Measurements from ENCODE around the gene GSKIP. TPM values are rescaled to one million over a fixed set of nuclear protein-coding genes. Genes with fewer than 3 reads are reported as not detected.

GSKIP gene
- total and polyA plus RNA-seq, 5 donors from 2014 or later: 10.9 to 56.4 (median 38.1) TPM

GRCh38 chr14:96362071-96362964, 1.0 kb upstream of the GSKIP start:
- peak; percentile 31 to 46 for ATAC-seq (ENCODE audit: low read depth in 2 of 2)
- Mint-ChIP-seq H3K36me3 (peaks cover 7% of the 10 kb centered on the region), H3K27ac (peak overlapping the region; percentile 63 to 99 (median 89)), H3K27me3 (no peaks in the 10 kb centered on the region), H3K4me1 (peaks cover 23 to 72% (median 60%) of the 10 kb centered on the region in 4 donors), H3K4me3 (peak overlapping the region; percentile 90 to 99 (median 95)), H3K9me3 (no peaks in the 10 kb centered on the region)
- H3K4me1 ChIP-seq (ENCODE audit: control insufficient read depth, insufficient read depth, low read length, poor library complexity, severe bottlenecking): peaks cover 49% of the 10 kb centered on the region
- H3K27ac ChIP-seq (ENCODE audit: insufficient read depth, low read length, poor library complexity, severe bottlenecking): peak overlapping the region; percentile 96
- no peaks in the 10 kb centered on the region for H3K27me3 ChIP-seq (ENCODE audit: control insufficient read depth, insufficient read depth, low read length)
- DNase-seq: peak; percentile 53 to 88 (median 80)
- peak overlapping the region; percentile 95 for H3K4me3 ChIP-seq (ENCODE audit: low read depth, low read length)
- H3K9me3 ChIP-seq (ENCODE audit: control insufficient read depth in 2 of 2, low read length in 2 of 2): no peaks in the 10 kb centered on the region
- H3K36me3 ChIP-seq (ENCODE audit: control insufficient read depth, insufficient read depth, low read length): no peaks in the 10 kb centered on the region

GRCh38 chr14:96363751-96364336, 518 bp downstream of the GSKIP start:
- Histone ChIP-seq H3K36me3 (ENCODE audit: control insufficient read depth, insufficient read depth, low read length) (no peaks in the 10 kb centered on the region), H3K27ac (ENCODE audit: insufficient read depth, low read length, poor library complexity, severe bottlenecking) (peak overlapping the region; percentile 96), H3K27me3 (ENCODE audit: control insufficient read depth, insufficient read depth, low read length) (no peaks in the 10 kb centered on the region), H3K9me3 (ENCODE audit: control insufficient read depth in 2 of 2, low read length in 2 of 2) (no peaks in the 10 kb centered on the region), H3K4me3 (ENCODE audit: low read depth, low read length) (peak overlapping the region; percentile 87), H3K4me1 (ENCODE audit: control insufficient read depth, insufficient read depth, low read length, poor library complexity, severe bottlenecking) (peaks cover 49% of the 10 kb centered on the region)
- peak in 1 of 3 donors; percentile 67 for DNase-seq
- Mint-ChIP-seq H3K4me3 (peak overlapping the region; percentile 90 to 95 (median 92)), H3K4me1 (peaks cover 18 to 70% (median 59%) of the 10 kb centered on the region in 4 donors), H3K27me3 (no peaks in the 10 kb centered on the region), H3K36me3 (peaks cover 8% of the 10 kb centered on the region), H3K9me3 (peaks cover 0 to 2% (median 0%) of the 10 kb centered on the region in 7 donors), H3K27ac (peak overlapping the region; percentile 79 to 90 (median 88))
- peak; percentile 5 to 7 for ATAC-seq (ENCODE audit: low read depth in 2 of 2)

- H3K9me3 ChIP-seq (ENCODE audit: control insufficient read depth in 2 of 2, low read length in 2 of 2): no peaks in the 10 kb centered on the region
- H3K27ac ChIP-seq (ENCODE audit: insufficient read depth, low read length, poor library complexity, severe bottlenecking): no peak overlapping the region
- H3K36me3 Mint-ChIP-seq: peaks cover 11% of the 10 kb centered on the region
- H3K4me1 Mint-ChIP-seq: peaks cover 19 to 70% (median 57%) of the 10 kb centered on the region in 4 donors
- H3K36me3 ChIP-seq (ENCODE audit: control insufficient read depth, insufficient read depth, low read length): no peaks in the 10 kb centered on the region
- H3K27ac Mint-ChIP-seq: peak overlapping the region in 1 of 3 donors; percentile 88
- no peaks in the 10 kb centered on the region for H3K27me3 Mint-ChIP-seq
- no peaks in the 10 kb centered on the region for H3K27me3 ChIP-seq (ENCODE audit: control insufficient read depth, insufficient read depth, low read length)
- H3K4me3 ChIP-seq (ENCODE audit: low read depth, low read length): peak overlapping the region; percentile 87
- H3K4me3 Mint-ChIP-seq: peak overlapping the region; percentile 90 to 95 (median 92)
- DNase-seq: no peak
- peaks cover 43% of the 10 kb centered on the region for H3K4me1 ChIP-seq (ENCODE audit: control insufficient read depth, insufficient read depth, low read length, poor library complexity, severe bottlenecking)
- peaks cover 0 to 5% (median 0%) of the 10 kb centered on the region in 7 donors for H3K9me3 Mint-ChIP-seq
- ATAC-seq (ENCODE audit: low read depth in 2 of 2): no peak
Measured at GRCh38 chr14:96364962-96365361, 1.6 kb downstream of the GSKIP start.

GRCh38 chr14:96368534-96368933, 5.2 kb downstream of the GSKIP start:
- Histone ChIP-seq H3K4me3 (ENCODE audit: low read depth, low read length) (no peak overlapping the region), H3K4me1 (ENCODE audit: control insufficient read depth, insufficient read depth, low read length, poor library complexity, severe bottlenecking) (peaks cover 20% of the 10 kb centered on the region), H3K36me3 (ENCODE audit: control insufficient read depth, insufficient read depth, low read length) (no peaks in the 10 kb centered on the region), H3K9me3 (ENCODE audit: control insufficient read depth in 2 of 2, low read length in 2 of 2) (no peaks in the 10 kb centered on the region), H3K27me3 (ENCODE audit: control insufficient read depth, insufficient read depth, low read length) (no peaks in the 10 kb centered on the region), H3K27ac (ENCODE audit: insufficient read depth, low read length, poor library complexity, severe bottlenecking) (no peak overlapping the region)
- peak overlapping the region in 1 of 3 donors; percentile 76 for H3K27ac Mint-ChIP-seq
- H3K27me3 Mint-ChIP-seq: no peaks in the 10 kb centered on the region
- peaks cover 3 to 62% (median 43%) of the 10 kb centered on the region in 4 donors for H3K4me1 Mint-ChIP-seq
- peaks cover 0 to 5% (median 0%) of the 10 kb centered on the region in 7 donors for H3K9me3 Mint-ChIP-seq
- no peak for ATAC-seq (ENCODE audit: low read depth in 2 of 2)
- peaks cover 11% of the 10 kb centered on the region for H3K36me3 Mint-ChIP-seq
- DNase-seq: no peak
- peak overlapping the region in 1 of 4 donors; percentile 51 for H3K4me3 Mint-ChIP-seq

- no peaks in the 10 kb centered on the region for H3K36me3 ChIP-seq (ENCODE audit: control insufficient read depth, insufficient read depth, low read length)
- ATAC-seq (ENCODE audit: low read depth in 2 of 2): no peak
- H3K9me3 ChIP-seq (ENCODE audit: control insufficient read depth in 2 of 2, low read length in 2 of 2): no peaks in the 10 kb centered on the region
- H3K27ac ChIP-seq (ENCODE audit: insufficient read depth, low read length, poor library complexity, severe bottlenecking): no peak overlapping the region
- Mint-ChIP-seq H3K27ac (peak overlapping the region in 1 of 3 donors; percentile 15), H3K4me1 (peaks cover 3 to 46% (median 30%) of the 10 kb centered on the region in 4 donors), H3K4me3 (no peak overlapping the region), H3K9me3 (peaks cover 0 to 5% (median 0%) of the 10 kb centered on the region in 7 donors), H3K27me3 (no peaks in the 10 kb centered on the region), H3K36me3 (peaks cover 11% of the 10 kb centered on the region)
- DNase-seq: no peak
- H3K27me3 ChIP-seq (ENCODE audit: control insufficient read depth, insufficient read depth, low read length): no peaks in the 10 kb centered on the region
- H3K4me3 ChIP-seq (ENCODE audit: low read depth, low read length): no peak overlapping the region
- peaks cover 4% of the 10 kb centered on the region for H3K4me1 ChIP-seq (ENCODE audit: control insufficient read depth, insufficient read depth, low read length, poor library complexity, severe bottlenecking)
Measured at GRCh38 chr14:96370528-96370927, 7.2 kb downstream of the GSKIP start.

GRCh38 chr14:96373538-96373937, 10.2 kb downstream of the GSKIP start:
- Mint-ChIP-seq H3K27me3 (no peaks in the 10 kb centered on the region), H3K4me1 (peaks cover 14 to 31% (median 21%) of the 10 kb centered on the region in 4 donors), H3K4me3 (no peak overlapping the region), H3K36me3 (peaks cover 9% of the 10 kb centered on the region), H3K27ac (no peak overlapping the region), H3K9me3 (peaks cover 0 to 5% (median 0%) of the 10 kb centered on the region in 7 donors)
- Histone ChIP-seq H3K4me1 (ENCODE audit: control insufficient read depth, insufficient read depth, low read length, poor library complexity, severe bottlenecking) (no peaks in the 10 kb centered on the region), H3K4me3 (ENCODE audit: low read depth, low read length) (no peak overlapping the region), H3K27me3 (ENCODE audit: control insufficient read depth, insufficient read depth, low read length) (no peaks in the 10 kb centered on the region), H3K9me3 (ENCODE audit: control insufficient read depth in 2 of 2, low read length in 2 of 2) (no peaks in the 10 kb centered on the region), H3K27ac (ENCODE audit: insufficient read depth, low read length, poor library complexity, severe bottlenecking) (no peak overlapping the region), H3K36me3 (ENCODE audit: control insufficient read depth, insufficient read depth, low read length) (no peaks in the 10 kb centered on the region)
- ATAC-seq (ENCODE audit: low read depth in 2 of 2) (no peak), DNase-seq (no peak)

- Histone ChIP-seq H3K27ac (ENCODE audit: insufficient read depth, low read length, poor library complexity, severe bottlenecking) (no peak overlapping the region), H3K4me3 (ENCODE audit: low read depth, low read length) (no peak overlapping the region), H3K36me3 (ENCODE audit: control insufficient read depth, insufficient read depth, low read length) (no peaks in the 10 kb centered on the region), H3K9me3 (ENCODE audit: control insufficient read depth in 2 of 2, low read length in 2 of 2) (no peaks in the 10 kb centered on the region), H3K27me3 (ENCODE audit: control insufficient read depth, insufficient read depth, low read length) (no peaks in the 10 kb centered on the region), H3K4me1 (ENCODE audit: control insufficient read depth, insufficient read depth, low read length, poor library complexity, severe bottlenecking) (no peaks in the 10 kb centered on the region)
- H3K9me3 Mint-ChIP-seq: no peaks in the 10 kb centered on the region
- no peak for DNase-seq
- H3K4me3 Mint-ChIP-seq: no peak overlapping the region
- H3K4me1 Mint-ChIP-seq: peaks cover 6 to 13% (median 12%) of the 10 kb centered on the region in 4 donors
- ATAC-seq (ENCODE audit: low read depth in 2 of 2): no peak
- peaks cover 3% of the 10 kb centered on the region for H3K36me3 Mint-ChIP-seq
- no peaks in the 10 kb centered on the region for H3K27me3 Mint-ChIP-seq
- no peak overlapping the region for H3K27ac Mint-ChIP-seq
Measured at GRCh38 chr14:96376093-96376492, 12.8 kb downstream of the GSKIP start.

Measured in CD4-positive, CD25-positive, alpha-beta regulatory T cell (primary cell).